GM12891 (cell line): Measurements from ENCODE around the gene BAD.

Experiments
- DNase-seq: peaks from one replicate; pipeline ENCODE4 v3.0.0; 2011; ENCODE audit warnings: low spot score; ENCODE audit not compliant: insufficient read length
- FAIRE-seq: peaks from 2 replicates; lab custom pipeline; 2011; peaks lifted over from hg19 to GRCh38; lab: Jason Lieb, UNC
- PAX5 ChIP-seq: IDR thresholded peaks from 2 replicates; pipeline ENCODE4 v1.6.1; 2011; ENCODE audit warnings: low read length, moderate library complexity, mild to moderate bottlenecking; ENCODE audit not compliant: insufficient read depth, severe bottlenecking
- POLR2A ChIP-seq: IDR thresholded peaks from 2 replicates; pipeline ENCODE4 v1.6.1; 2011; ENCODE audit warnings: low read depth, low read length, control low read depth
- POLR2AphosphoS5 ChIP-seq: IDR thresholded peaks from 2 replicates; pipeline ENCODE4 v1.6.1; 2011; ENCODE audit warnings: low read depth, low read length, control low read depth
- POU2F2 ChIP-seq: IDR thresholded peaks from 2 replicates; pipeline ENCODE4 v1.6.1; 2011; ENCODE audit warnings: low read depth, mild to moderate bottlenecking, control low read depth, low read length, moderate library complexity
- SPI1 ChIP-seq: IDR thresholded peaks from 2 replicates; pipeline ENCODE4 v1.6.1; 2011; ENCODE audit warnings: low read depth, low read length, control low read depth
- TAF1 ChIP-seq: IDR thresholded peaks from 2 replicates; pipeline ENCODE4 v1.6.1; 2011; ENCODE audit warnings: low read depth, low read length, control low read depth

Gene BAD

DNA sequence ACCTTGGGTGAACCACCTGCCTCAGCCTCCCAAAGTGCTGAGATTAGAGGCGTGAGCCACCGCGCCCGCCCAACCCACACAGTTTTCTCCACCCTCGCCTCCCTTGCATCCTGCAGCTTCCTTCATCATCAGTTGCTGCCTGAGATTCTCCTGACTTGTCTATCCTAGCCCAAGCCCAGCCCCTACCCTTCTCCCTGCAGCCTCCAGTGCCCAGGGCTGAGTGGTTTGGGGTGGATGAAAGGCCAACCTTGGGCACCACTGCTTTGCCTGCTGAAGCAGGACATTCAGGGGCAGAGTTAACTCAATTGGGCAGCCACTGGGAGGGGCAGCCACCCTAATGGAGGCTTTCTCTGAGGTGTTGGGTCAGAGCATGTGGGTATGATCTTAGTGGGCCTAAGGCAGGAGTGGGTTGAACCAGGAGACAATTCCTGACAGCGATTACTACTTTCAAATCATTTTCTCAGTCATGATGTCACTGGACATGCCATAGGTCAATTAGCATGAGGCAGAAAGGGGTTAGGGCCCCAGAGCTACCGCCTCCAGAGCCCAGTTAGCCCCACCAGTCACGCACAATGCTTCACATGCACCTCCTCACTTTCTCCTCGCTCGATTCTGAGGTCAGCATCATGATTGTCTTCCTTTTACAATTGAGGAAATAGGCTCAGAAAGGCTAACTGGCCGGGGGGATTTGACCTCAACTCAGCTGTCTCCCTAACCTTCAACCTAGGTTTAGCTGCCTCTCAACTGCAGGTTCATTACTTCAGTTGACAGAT is 44.6 kb downstream of the BAD start:
- peak; percentile 90 for TF ChIP-seq SPI1
- TF ChIP-seq POU2F2: peak; percentile 94
- peak; percentile 27 for TF ChIP-seq PAX5
- peak; percentile 56 for TF ChIP-seq POLR2A
- TF ChIP-seq POLR2AphosphoS5: no peak; the same call in 1 of the 2 replicates
- peak; percentile 61; the same call in 1 of the 2 replicates for TF ChIP-seq TAF1
- FAIRE-seq (no peak), DNase-seq (no peak)

- no peak for TF ChIP-seq SPI1
- no peak for TF ChIP-seq PAX5
- no peak for TF ChIP-seq POU2F2
- TF ChIP-seq POLR2AphosphoS5: no peak
- TF ChIP-seq POLR2A: no peak
- no peak for TF ChIP-seq TAF1
- DNase-seq: no peak
- FAIRE-seq: no peak
These were observed 45.5 kb downstream of the BAD start for GRCh38 chr11:64238999-64239398.

DNA sequence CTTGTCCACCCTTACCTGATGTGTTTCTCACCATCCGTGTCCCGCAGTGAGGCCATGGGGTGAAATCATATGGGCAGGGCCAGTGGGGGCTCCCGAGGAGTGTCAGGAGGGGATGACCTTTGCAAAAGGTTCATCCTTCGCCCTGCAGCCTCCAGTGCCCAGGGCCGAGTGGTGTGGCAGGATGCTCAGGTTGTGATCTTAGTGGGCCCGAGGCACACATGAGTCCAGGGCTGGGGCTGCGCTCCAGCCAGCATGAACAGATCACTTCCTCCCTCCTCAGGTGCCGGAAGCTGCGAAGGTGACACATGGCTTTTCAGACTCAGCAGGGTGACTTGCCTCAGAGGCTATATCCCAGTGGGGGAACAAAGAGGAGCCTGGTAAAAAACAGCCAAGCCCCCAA is 46.4 kb downstream of the BAD start:
- DNase-seq: no peak
- TF ChIP-seq POLR2A (peak; percentile 54; the same call in 1 of the 2 replicates), SPI1 (peak; percentile 84), POU2F2 (no peak)
- FAIRE-seq: peak; percentile 74

DNA sequence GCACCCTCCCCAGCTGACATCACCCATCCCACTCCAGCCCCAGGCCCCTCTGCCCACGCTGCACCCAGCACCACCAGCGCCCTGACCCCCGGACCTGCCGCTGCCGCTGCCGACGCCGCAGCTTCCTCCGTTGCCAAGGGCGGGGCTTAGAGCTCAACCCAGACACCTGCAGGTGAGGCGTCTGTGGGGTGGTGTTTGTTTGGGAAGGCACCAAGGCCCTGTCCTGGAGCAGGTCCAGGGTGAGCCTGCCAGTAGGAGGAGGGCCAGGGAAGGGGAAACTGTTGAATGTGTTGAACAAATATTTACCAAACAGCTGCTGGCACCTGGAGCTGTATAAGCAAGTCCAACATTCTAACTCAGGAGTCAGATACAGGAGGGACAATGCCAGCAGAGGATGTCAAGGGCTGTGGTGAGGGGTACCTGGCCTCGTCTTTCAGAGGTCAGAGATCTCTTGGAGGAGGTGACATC is 46.9 kb downstream of the BAD start:
- DNase-seq (no peak), FAIRE-seq (no peak)
- TF ChIP-seq SPI1 (no peak), POLR2A (no peak)

DNA sequence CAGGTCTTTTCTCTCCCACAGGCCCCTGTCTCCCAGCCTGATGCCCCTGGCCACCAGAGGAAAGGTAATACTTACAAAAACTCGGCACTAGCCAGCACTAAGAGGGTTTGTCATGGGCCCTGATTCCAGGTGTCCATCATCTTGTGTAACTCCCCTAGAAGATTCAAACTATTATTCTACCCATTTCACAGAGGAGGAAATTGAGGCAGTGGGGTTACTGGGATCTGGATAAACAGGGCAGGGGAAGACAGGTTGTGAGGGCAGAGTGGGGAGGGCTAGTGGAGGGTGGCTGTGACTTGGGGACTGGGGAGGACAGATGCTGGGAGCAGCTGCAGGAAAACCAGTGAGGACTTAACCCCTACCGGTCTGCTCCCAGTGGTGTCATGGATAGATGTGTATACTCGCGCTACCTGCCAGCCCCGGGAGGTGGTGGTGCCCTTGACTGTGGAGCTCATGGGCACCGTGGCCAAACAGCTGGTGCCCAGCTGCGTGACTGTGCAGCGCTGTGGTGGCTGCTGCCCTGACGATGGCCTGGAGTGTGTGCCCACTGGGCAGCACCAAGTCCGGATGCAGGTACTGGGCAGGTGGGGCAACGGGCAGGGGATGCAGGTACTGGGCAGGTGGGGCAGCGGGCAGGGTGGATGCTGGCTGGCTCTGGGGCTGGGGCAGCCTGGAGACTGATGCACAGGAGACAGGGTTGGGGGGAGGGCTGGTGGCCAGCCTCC is 48.9 kb downstream of the BAD start:
- no peak for TF ChIP-seq POLR2A
- no peak for TF ChIP-seq POU2F2
- no peak for TF ChIP-seq SPI1
- TF ChIP-seq POLR2AphosphoS5: no peak
- TF ChIP-seq TAF1: no peak
- no peak for TF ChIP-seq PAX5
- FAIRE-seq: peak; percentile 28
- no peak for DNase-seq

- TF ChIP-seq POU2F2: no peak
- TF ChIP-seq TAF1: 0 out of 2 replicates have a peak, but pooled peaks have one; percentile 13
- DNase-seq (no peak), FAIRE-seq (peak; percentile 77)
These were observed 49.7 kb downstream of the BAD start for GRCh38 chr11:64234647-64235379.

DNA sequence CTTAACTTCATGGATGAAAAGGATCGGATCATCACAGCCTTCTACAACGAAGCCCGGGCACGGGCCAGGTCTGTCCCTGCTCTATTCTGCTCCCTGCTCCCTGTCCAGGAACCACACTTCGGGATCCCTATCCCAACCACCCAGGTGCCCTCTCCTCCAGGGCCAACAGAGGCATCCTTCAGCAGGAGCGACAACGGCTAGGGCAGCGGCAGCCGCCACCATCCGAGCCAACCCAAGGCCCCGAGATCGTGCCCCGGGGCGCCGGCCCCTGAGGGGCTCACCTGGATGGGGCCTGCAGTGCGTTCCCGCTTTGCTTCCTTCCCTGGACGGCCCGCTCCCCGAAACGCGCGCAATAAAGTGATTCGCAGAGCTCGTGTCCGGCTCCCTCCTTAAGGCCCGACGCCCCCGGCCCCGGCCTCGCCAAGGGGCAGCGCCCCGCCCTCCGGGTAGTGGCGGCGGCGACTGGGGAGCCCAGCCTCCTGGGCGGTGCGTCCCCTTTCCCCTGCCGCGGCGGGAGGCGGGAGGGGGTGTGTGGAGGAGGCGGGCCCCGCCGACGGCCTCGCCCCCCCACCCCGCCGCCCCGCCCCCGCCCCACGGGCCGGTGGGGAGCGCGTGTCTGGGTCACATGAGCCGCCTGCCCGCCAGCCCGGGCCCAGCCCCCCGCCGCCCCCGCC is 50.4 kb downstream of the BAD start, which contains the start of gene VEGFB:
Gene VEGFB (plus strand): TSS at position 672 of the 674 bp plus-strand sequence. CDS start 250 bp downstream, outside the sequence.
- no peak for TF ChIP-seq PAX5
- TF ChIP-seq POU2F2: no peak
- TF ChIP-seq POLR2AphosphoS5: no peak
- FAIRE-seq: peak; percentile 56
- peak; percentile 77 for DNase-seq

DNA sequence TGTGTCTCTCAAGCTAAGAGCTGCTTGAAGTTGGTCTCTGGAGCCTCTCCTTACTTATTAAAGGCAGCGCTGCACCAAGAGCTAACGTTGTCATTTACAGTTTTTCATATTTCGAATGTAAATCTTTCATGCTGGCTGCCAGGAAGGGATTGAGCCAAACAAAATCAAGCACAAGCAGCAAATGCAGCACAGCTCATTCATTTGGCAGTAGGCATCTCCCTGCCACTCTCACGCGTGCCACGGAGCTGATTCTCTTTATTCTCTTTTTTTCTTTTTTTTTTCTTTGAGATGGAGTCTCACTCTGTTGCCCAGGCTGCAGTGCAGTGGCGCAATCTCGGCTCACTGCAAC is 51.5 kb downstream of the BAD start:
- no peak for FAIRE-seq
- TF ChIP-seq PAX5 (no peak), SPI1 (no peak), POLR2A (no peak), POLR2AphosphoS5 (no peak), TAF1 (no peak), POU2F2 (no peak)
- DNase-seq: no peak

DNA sequence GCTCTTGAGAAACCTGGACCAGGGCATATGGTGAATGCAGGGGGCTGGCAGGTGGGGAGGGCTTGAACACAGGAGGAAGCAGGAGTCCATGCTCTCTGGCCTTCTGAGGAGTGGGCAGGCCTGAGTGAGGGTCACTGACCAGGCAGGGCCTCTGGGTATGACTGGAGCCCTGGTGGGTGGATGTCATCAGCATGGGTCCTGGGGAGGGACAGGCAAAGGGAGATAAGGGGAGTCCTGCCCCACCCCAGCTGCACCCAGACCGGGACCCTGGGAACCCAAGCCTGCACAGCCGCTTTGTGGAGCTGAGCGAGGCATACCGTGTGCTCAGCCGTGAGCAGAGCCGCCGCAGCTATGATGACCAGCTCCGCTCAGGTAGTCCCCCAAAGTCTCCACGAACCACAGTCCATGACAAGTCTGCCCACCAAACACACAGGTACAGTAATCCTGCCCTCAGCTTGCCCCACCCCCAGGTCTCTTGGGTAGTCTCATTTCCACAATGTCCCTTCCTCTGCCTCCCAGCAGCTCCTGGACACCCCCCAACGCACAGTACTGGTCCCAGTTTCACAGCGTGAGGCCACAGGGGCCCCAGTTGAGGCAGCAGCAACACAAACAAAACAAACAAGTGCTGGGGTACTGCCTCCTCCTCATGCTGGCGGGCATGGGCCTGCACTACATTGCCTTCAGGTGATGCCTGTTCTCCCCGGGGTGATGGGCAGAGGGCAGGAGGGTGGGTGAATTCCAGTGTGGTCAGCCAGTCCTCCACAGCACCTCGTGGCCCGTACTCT is 52.1 kb downstream of the BAD start:
- FAIRE-seq (no peak), DNase-seq (no peak)
- no peak for TF ChIP-seq SPI1
- no peak for TF ChIP-seq TAF1
- no peak for TF ChIP-seq POLR2A
- no peak for TF ChIP-seq POLR2AphosphoS5
- TF ChIP-seq POU2F2: no peak
- no peak for TF ChIP-seq PAX5
